K562 (cell line): ENCODE data around the gene NF2. TPM values are rescaled to one million over a fixed set of nuclear protein-coding genes. Genes with fewer than 3 reads are reported as not detected.

Source experiments
- ATAC-seq: fragments of 200-7000 bp; cut with Tn5 transposase; 3 replicates; pipeline ENCODE4 v1.9.1; 2020; ENCODE audit warnings: moderate library complexity
- BruUV-seq: library from RNA; stranded (reverse); fragments of 400-500 nt; replicated peaks from 2 replicates; lab custom pipeline; 2021; lab: Mats Ljungman, UMichigan
- CTCF ChIA-PET: fragments of 300-600 bp; formaldehyde crosslinking; extraction: SDS; loops from one replicate; lab custom pipeline; 2021; ENCODE audit warnings: low intra/inter-chr PET ratio; lab: Yijun Ruan, JAX
- POLR2A ChIA-PET: fragments of 300-600, 350-650 bp; sonication (Branson Sonifier 250); formaldehyde crosslinking; extraction: SDS; loops from one replicate; lab custom pipeline; 2021; ENCODE audit warnings: antibody characterized with exemption, inconsistent platforms; lab: Yijun Ruan, JAX
- DNase-seq, 4 experiments: peaks; one replicate each; pipeline versions ENCODE4 v3.0.0 to v3.0.0-alpha.2; 2011 to 2018; ENCODE audit warnings: low spot score in 3 of 4, mixed read lengths in 3 of 4; ENCODE audit errors: extremely low read depth in 1 of 4
- FAIRE-seq: peaks from 2 replicates; lab custom pipeline; 2011; peaks lifted over from hg19 to GRCh38; lab: Jason Lieb, UNC
- H2AFZ ChIP-seq: 2 replicates; pipeline ENCODE4 v1.6.0; 2011; ENCODE audit warnings: low read depth, low read length, control low read depth, inconsistent platforms
- H3K27ac ChIP-seq: fragments of 200-600 bp; 3 replicates; pipeline ENCODE4 v1.8.0; 2011; ENCODE audit warnings: low read depth, mild to moderate bottlenecking, control low read depth, inconsistent platforms, low read length, moderate library complexity, mixed read lengths; ENCODE audit errors: extremely low read depth
- H3K27me3 ChIP-seq, 2 experiments: fragments of 300-600 bp in 1 of 2; 2 replicates in 1 of 2; 3 replicates in 1 of 2; pipeline versions ENCODE4 v1.6.0 to v1.8.0; 2011; ENCODE audit warnings: inconsistent platforms in 2 of 2, low read length in 2 of 2, mild to moderate bottlenecking in 1 of 2, mixed read lengths in 1 of 2, moderate library complexity in 1 of 2; ENCODE audit not compliant: control insufficient read depth in 2 of 2, insufficient read depth in 2 of 2
- H3K36me3 ChIP-seq: fragments of 300-600 bp; 3 replicates; pipeline ENCODE4 v1.8.0; 2011; ENCODE audit warnings: mild to moderate bottlenecking, low read length, inconsistent platforms; ENCODE audit not compliant: control insufficient read depth, insufficient read depth
- H3K4me1 ChIP-seq, 2 experiments: fragments of 200-600 bp in 1 of 2; replicated peaks in 1 of 2; 2 replicates in 1 of 2; 3 replicates in 1 of 2; pipeline versions ENCODE4 v1.5.1 to v1.8.0; 2011; ENCODE audit warnings: inconsistent platforms in 2 of 2, low read length in 2 of 2, mild to moderate bottlenecking in 1 of 2, mixed read lengths in 1 of 2, moderate library complexity in 1 of 2; ENCODE audit not compliant: control insufficient read depth in 2 of 2, insufficient read depth in 2 of 2
- H3K4me2 ChIP-seq: 2 replicates; pipeline ENCODE4 v1.6.1; 2011; ENCODE audit warnings: low read length, control low read depth, inconsistent platforms, mixed read lengths; ENCODE audit not compliant: insufficient read depth
- H3K4me3 ChIP-seq: fragments of 200-600 bp; sonication (generic), shearing (Covaris generic); 2 replicates; pipeline ENCODE4 v1.5.1; 2016; ENCODE audit warnings: control low read depth, inconsistent platforms
- H3K79me2 ChIP-seq: fragments of 200-600 bp; 3 replicates; pipeline ENCODE4 v1.8.0; 2011; ENCODE audit warnings: low read length, inconsistent platforms; ENCODE audit not compliant: control insufficient read depth, insufficient read depth
- H3K9ac ChIP-seq, 2 experiments: 2 replicates each; pipeline versions ENCODE4 v1.6.0 to v1.6.1; 2011; ENCODE audit warnings: low read depth in 2 of 2, low read length in 2 of 2, control low read depth in 1 of 2, inconsistent platforms in 1 of 2, mild to moderate bottlenecking in 1 of 2, mixed read lengths in 1 of 2; ENCODE audit not compliant: insufficient read depth in 1 of 2
- H3K9me1 ChIP-seq: one replicate; pipeline ENCODE4 v1.6.0; 2011; ENCODE audit warnings: inconsistent platforms, mild to moderate bottlenecking, low read length, moderate library complexity; ENCODE audit not compliant: control insufficient read depth, insufficient read depth
- H3K9me3 ChIP-seq: replicated peaks from 2 replicates; pipeline ENCODE4 v1.5.1; 2011; ENCODE audit warnings: low read depth, low read length, inconsistent platforms; ENCODE audit not compliant: control insufficient read depth, insufficient read depth
- H4K20me1 ChIP-seq: replicated peaks from 2 replicates; pipeline ENCODE4 v1.6.1; 2011; ENCODE audit warnings: low read length, inconsistent platforms, mixed read lengths; ENCODE audit not compliant: control insufficient read depth, insufficient read depth
- CAMTA2 ChIP-seq: fragments of 250-450 bp; sonication (Bioruptor Pico); conservative IDR thresholded peaks from 2 replicates; pipeline ENCODE4 v1.5.1; 2022
- EGR1 ChIP-seq: fragments of 450-650 bp; conservative IDR thresholded peaks from 2 replicates; pipeline ENCODE4 v1.6.1; 2017; ENCODE audit warnings: mild to moderate bottlenecking
- GTF2F1 ChIP-seq: IDR thresholded peaks from 2 replicates; pipeline ENCODE4 v1.6.1; 2011; ENCODE audit warnings: low read depth, low read length, improper control_type of control experiment
- MTA1 ChIP-seq: fragments of 450-650 bp; IDR thresholded peaks from 2 replicates; pipeline ENCODE4 v1.6.1; 2017; ENCODE audit warnings: borderline replicate concordance
- MXI1 ChIP-seq: IDR thresholded peaks from 2 replicates; pipeline ENCODE4 v1.6.1; 2011; ENCODE audit warnings: low read depth, mild to moderate bottlenecking, improper control_type of control experiment, low read length
- SAFB ChIP-seq: fragments of 200-400 bp; formaldehyde crosslinking; IDR thresholded peaks from 2 replicates; pipeline ENCODE4 v1.6.1; 2017; ENCODE audit warnings: low read depth, low read length, borderline replicate concordance
- SMARCA5 ChIP-seq: fragments of 450-650 bp; IDR thresholded peaks from 2 replicates; pipeline ENCODE4 v1.6.1; 2016
- STAT5B ChIP-seq: fragments of 250-450 bp; sonication (Bioruptor Pico); IDR thresholded peaks from 2 replicates; pipeline ENCODE4 v1.8.0; 2021; ENCODE audit warnings: mild to moderate bottlenecking, inconsistent platforms
- ZFP91 ChIP-seq: sonication (generic); formaldehyde crosslinking; IDR thresholded peaks from 2 replicates; pipeline ENCODE4 v1.8.0; 2022; ENCODE audit warnings: mild to moderate bottlenecking, missing genetic modification reagents
- ZNF408 ChIP-seq: fragments of 250-450 bp; sonication (Bioruptor Pico); IDR thresholded peaks from 2 replicates; pipeline ENCODE4 v1.4.0; 2020; ENCODE audit warnings: low read depth, mild to moderate bottlenecking, moderate library complexity
- ZNF41 ChIP-seq: fragments of 250-450 bp; sonication (Bioruptor Pico); conservative IDR thresholded peaks from 2 replicates; pipeline ENCODE4 v1.4.0; 2020; ENCODE audit warnings: mild to moderate bottlenecking
- ZNF57 ChIP-seq: fragments of 450-650 bp; formaldehyde crosslinking; IDR thresholded peaks from 2 replicates; pipeline ENCODE4 v1.4.0; 2020; ENCODE audit warnings: mild to moderate bottlenecking, moderate library complexity
- ZSCAN29 ChIP-seq: fragments of 450-650 bp; IDR thresholded peaks from 2 replicates; pipeline ENCODE4 v1.6.1; 2017
- WGBS: fragments of 100-300 bp; shearing (Covaris generic); methylation state at CpG from one replicate; pipeline ENCODE4 v1.1.6; 2016; ENCODE audit warnings: low coverage, mixed read lengths; ENCODE audit not compliant: insufficient coverage; ENCODE audit errors: missing lambda C conversion rate; 5-methylcytosine and 5-hydroxymethylcytosine counted together
- in situ Hi-C: fragments of 300-500 bp; cut with MboI; formaldehyde crosslinking; loops from 4 replicates; pipeline ENCODE4 v1.15.0; 2018; ENCODE audit warnings: inconsistent platforms, mixed read lengths
- intact Hi-C: fragments of 100-400 bp; cut with micrococcal nuclease; formaldehyde crosslinking; loops from 2 replicates; pipeline ENCODE4 v1.14.2; 2022
- polyA plus RNA-seq, 8 experiments: library from polyadenylated mRNA; depleted of rRNA in 4 of 8; stranded (reverse) in 5 of 8; unstranded in 3 of 8; fragments of >200 nt; fragmentation: Nextera tagmentation in 2 of 8; fragmentation: Illumina TruSeq in 1 of 8; extraction: Ambion mirVana in 2 of 8; extraction: Trizol in 1 of 8; gene quantifications; 2 replicates each; pipeline versions ENCODE4 v1.2.1 to v1.2.3, GENCODE V29; 2011 to 2014; ENCODE audit warnings: inconsistent platforms in 1 of 8, missing spikeins in 1 of 8
- total RNA-seq, 7 experiments: library from RNA; depleted of rRNA in 6 of 7; stranded (reverse); fragments of >200 nt in 6 of 7; fragmentation: Illumina TruSeq in 2 of 7; extraction: Trizol in 2 of 7; gene quantifications; 2 replicates each; pipeline versions ENCODE4 v1.2.1 to v1.2.3, GENCODE V29; 2011 to 2021; ENCODE audit warnings: low replicate concordance in 1 of 7
- TF ChIP-seq, protein P1 (sequence below): fragments of 250-450 bp; sonication (Bioruptor Pico); IDR thresholded peaks from 2 replicates; pipeline ENCODE4 v1.5.0; 2022; ENCODE audit warnings: mild to moderate bottlenecking
- TF ChIP-seq, protein P2 (sequence below): sonication (generic); formaldehyde crosslinking; IDR thresholded peaks from 2 replicates; pipeline ENCODE4 v1.9.0; 2022; ENCODE audit warnings: mild to moderate bottlenecking, missing genetic modification reagents

The NF2 gene
- total and polyA plus RNA-seq, 9 of the 15 experiments (the other 6 are each of a cell fraction or from before 2014, with no cell fraction given) = 2.2 to 32.5 (median 15.2) TPM

- Histone ChIP-seq H3K27me3 (no peaks in the 10 kb centered on the region), H3K4me2 (no peak overlapping the region), H3K9ac (no peak overlapping the region), H4K20me1 (peaks cover 13% of the 10 kb centered on the region; the same call in 1 of the 2 replicates), H3K36me3 (peaks cover 9% of the 10 kb centered on the region; the same call in 2 of the 3 replicates), H3K4me3 (no peak overlapping the region), H3K27ac (no peak overlapping the region)
- POLR2A ChIA-PET = interaction anchor here (0.6 kb wide), 1 partner anchor 72 kb away, joined by 4 read pairs; no protein-coding TSS in a partner anchor
- 94% methylated on average over 3 of the region's 3 CpGs for WGBS
- TF ChIP-seq CAMTA2 (no peak), EGR1 (no peak), ZFP91 (no peak), ZNF57 (CRISPR knock-in tag) (no peak), MTA1 (no peak), MXI1 (no peak), ZNF408 (CRISPR knock-in tag) (no peak), GTF2F1 (no peak), ZNF41 (no peak), SMARCA5 (no peak), SAFB (no peak), STAT5B (no peak), ZSCAN29 (no peak)
- TF ChIP-seq, protein P1, sequence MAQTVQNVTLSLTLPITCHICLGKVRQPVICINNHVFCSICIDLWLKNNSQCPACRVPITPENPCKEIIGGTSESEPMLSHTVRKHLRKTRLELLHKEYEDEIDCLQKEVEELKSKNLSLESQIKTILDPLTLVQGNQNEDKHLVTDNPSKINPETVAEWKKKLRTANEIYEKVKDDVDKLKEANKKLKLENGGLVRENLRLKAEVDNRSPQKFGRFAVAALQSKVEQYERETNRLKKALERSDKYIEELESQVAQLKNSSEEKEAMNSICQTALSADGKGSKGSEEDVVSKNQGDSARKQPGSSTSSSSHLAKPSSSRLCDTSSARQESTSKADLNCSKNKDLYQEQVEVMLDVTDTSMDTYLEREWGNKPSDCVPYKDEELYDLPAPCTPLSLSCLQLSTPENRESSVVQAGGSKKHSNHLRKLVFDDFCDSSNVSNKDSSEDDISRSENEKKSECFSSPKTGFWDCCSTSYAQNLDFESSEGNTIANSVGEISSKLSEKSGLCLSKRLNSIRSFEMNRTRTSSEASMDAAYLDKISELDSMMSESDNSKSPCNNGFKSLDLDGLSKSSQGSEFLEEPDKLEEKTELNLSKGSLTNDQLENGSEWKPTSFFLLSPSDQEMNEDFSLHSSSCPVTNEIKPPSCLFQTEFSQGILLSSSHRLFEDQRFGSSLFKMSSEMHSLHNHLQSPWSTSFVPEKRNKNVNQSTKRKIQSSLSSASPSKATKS (CRISPR knock-in tag) = no peak
- TF ChIP-seq, protein P2, sequence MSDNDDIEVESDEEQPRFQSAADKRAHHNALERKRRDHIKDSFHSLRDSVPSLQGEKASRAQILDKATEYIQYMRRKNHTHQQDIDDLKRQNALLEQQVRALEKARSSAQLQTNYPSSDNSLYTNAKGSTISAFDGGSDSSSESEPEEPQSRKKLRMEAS (CRISPR knock-in tag) = no peak
- TF ChIP-seq, all 486 proteins: peak for 0
- Histone ChIP-seq H3K4me1 (peaks cover 5% of the 10 kb centered on the region in 2 experiments; a peak in 4 of 5 replicates), H3K9me3 (no peaks in the 10 kb centered on the region), H3K79me2 (peaks cover 65% of the 10 kb centered on the region), H3K9me1 (no peaks in the 10 kb centered on the region), H2AFZ (no peak overlapping the region)
- intact Hi-C loops = no loop called here
- no peak for DNase-seq
- CTCF ChIA-PET = interaction anchor here (1.3 kb wide), 1 partner anchor 462 kb away, joined by 5 read pairs; no protein-coding TSS in a partner anchor
- no TSS peak for BruUV-seq
- FAIRE-seq = no peak
- no peak for ATAC-seq
- in situ Hi-C loops = no loop called here
Observed at GRCh38 chr22:29626497-29627195, 23.2 kb downstream of the NF2 start.
